Mesendoderm (in vitro differentiated cells): ENCODE data around the gene BARX2.

ENCODE experiments used
- DNase-seq: peaks from one replicate; pipeline ENCODE4 v3.0.0; 2013
- H2AK5ac ChIP-seq: 2 replicates; pipeline ENCODE4 v1.6.1; 2013; ENCODE audit warnings: low read length, inconsistent platforms
- H2BK120ac ChIP-seq: 2 replicates; pipeline ENCODE4 v1.6.1; 2013; ENCODE audit warnings: low read depth, mild to moderate bottlenecking, low read length, moderate library complexity, mixed read lengths
- H2BK15ac ChIP-seq: replicated peaks from 2 replicates; pipeline ENCODE4 v1.6.1; 2013; ENCODE audit warnings: low read depth, mild to moderate bottlenecking, moderate library complexity
- H2BK5ac ChIP-seq: 2 replicates; pipeline ENCODE4 v1.6.1; 2013; ENCODE audit warnings: low read length, inconsistent platforms
- H3K18ac ChIP-seq: 2 replicates; pipeline ENCODE4 v1.6.1; 2013; ENCODE audit warnings: mild to moderate bottlenecking, low read length, mixed read lengths
- H3K23ac ChIP-seq: one replicate; pipeline ENCODE4 v1.6.1; 2013; ENCODE audit warnings: low read length
- H3K27ac ChIP-seq: 2 replicates; pipeline ENCODE4 v1.5.1; 2013; ENCODE audit warnings: low read depth, mild to moderate bottlenecking, inconsistent platforms, low read length, moderate library complexity
- H3K27me3 ChIP-seq: 2 replicates; pipeline ENCODE4 v1.6.1; 2013; ENCODE audit warnings: low read length, control low read depth, mild to moderate bottlenecking, inconsistent platforms; ENCODE audit not compliant: insufficient read depth, poor library complexity
- H3K36me3 ChIP-seq: 2 replicates; pipeline ENCODE4 v1.6.1; 2013; ENCODE audit warnings: low read length, inconsistent platforms; ENCODE audit not compliant: control insufficient read depth, insufficient read depth
- H3K4ac ChIP-seq: one replicate; pipeline ENCODE4 v1.6.1; 2013; ENCODE audit warnings: low read depth, mild to moderate bottlenecking, low read length, moderate library complexity
- H3K4me1 ChIP-seq: 2 replicates; pipeline ENCODE4 v1.6.1; 2013; ENCODE audit warnings: low read depth, low read length, inconsistent platforms; ENCODE audit not compliant: control insufficient read depth
- H3K4me2 ChIP-seq: 2 replicates; pipeline ENCODE4 v1.6.1; 2013; ENCODE audit warnings: low read length
- H3K4me3 ChIP-seq: 2 replicates; pipeline ENCODE4 v1.5.1; 2013; ENCODE audit warnings: mild to moderate bottlenecking, low read length
- H3K56ac ChIP-seq: one replicate; pipeline ENCODE4 v1.6.1; 2013; ENCODE audit warnings: low read length
- H3K79me1 ChIP-seq: 2 replicates; pipeline ENCODE4 v1.6.1; 2013; ENCODE audit warnings: low read length, inconsistent platforms
- H3K79me2 ChIP-seq: 2 replicates; pipeline ENCODE4 v1.6.1; 2013; ENCODE audit warnings: mild to moderate bottlenecking, low read length; ENCODE audit not compliant: control insufficient read depth, insufficient read depth
- H3K9ac ChIP-seq: 2 replicates; pipeline ENCODE4 v1.6.1; 2013; ENCODE audit warnings: low read length, inconsistent platforms
- H4K5ac ChIP-seq: one replicate; pipeline ENCODE4 v1.6.1; 2013; ENCODE audit warnings: low read length
- H4K8ac ChIP-seq: one replicate; pipeline ENCODE4 v1.6.1; 2013; ENCODE audit warnings: low read depth, mild to moderate bottlenecking, control low read depth, low read length, moderate library complexity
- WGBS: extraction: QIAGEN DNeasy Blood & Tissue Kit; methylation state at CpG from one replicate; pipeline ENCODE4 v1.1.7; 2013; ENCODE audit warnings: low lambda C conversion rate, missing lambda C conversion rate; ENCODE audit not compliant: insufficient coverage; ENCODE audit errors: extremely low coverage; 5-methylcytosine and 5-hydroxymethylcytosine counted together

The BARX2 gene

GRCh38 chr11:129388824-129389223, 13.2 kb downstream of the BARX2 start:
- H3K9ac ChIP-seq: no peak overlapping the region
- H2AK5ac ChIP-seq: no peak overlapping the region
- no peaks in the 10 kb centered on the region for H3K79me1 ChIP-seq
- no peak overlapping the region for H3K56ac ChIP-seq
- no CpG with 5 or more reads among the region's 2 CpGs for WGBS
- no peak overlapping the region for H2BK120ac ChIP-seq
- no peak overlapping the region for H3K23ac ChIP-seq
- H3K36me3 ChIP-seq: no peaks in the 10 kb centered on the region
- H3K27me3 ChIP-seq: no peaks in the 10 kb centered on the region
- H3K79me2 ChIP-seq: no peaks in the 10 kb centered on the region
- H3K18ac ChIP-seq: no peak overlapping the region
- H3K4me3 ChIP-seq: no peak overlapping the region
- H2BK5ac ChIP-seq: no peak overlapping the region
- no peak overlapping the region for H3K4me2 ChIP-seq
- H3K4me1 ChIP-seq: no peaks in the 10 kb centered on the region
- no peak overlapping the region for H2BK15ac ChIP-seq
- no peak overlapping the region for H3K4ac ChIP-seq
- no peak overlapping the region for H4K8ac ChIP-seq
- no peak overlapping the region for H3K27ac ChIP-seq
- no peak overlapping the region for H4K5ac ChIP-seq
- DNase-seq: no peak

GRCh38 chr11:129390303-129390821, 14.7 kb downstream of the BARX2 start:
- no peak for DNase-seq
- no peak overlapping the region for H2BK5ac ChIP-seq
- H2BK15ac ChIP-seq: no peak overlapping the region
- H4K8ac ChIP-seq: no peak overlapping the region
- H3K27ac ChIP-seq: no peak overlapping the region
- no peak overlapping the region for H2BK120ac ChIP-seq
- H3K79me1 ChIP-seq: no peaks in the 10 kb centered on the region
- H3K79me2 ChIP-seq: no peaks in the 10 kb centered on the region
- no peak overlapping the region for H3K56ac ChIP-seq
- no peaks in the 10 kb centered on the region for H3K4me1 ChIP-seq
- no peak overlapping the region for H3K4me2 ChIP-seq
- no peak overlapping the region for H3K4ac ChIP-seq
- no peak overlapping the region for H4K5ac ChIP-seq
- no peak overlapping the region for H3K9ac ChIP-seq
- WGBS: no CpG with 5 or more reads among the region's 4 CpGs
- H3K23ac ChIP-seq: no peak overlapping the region
- H3K18ac ChIP-seq: no peak overlapping the region
- H3K36me3 ChIP-seq: no peaks in the 10 kb centered on the region
- H3K27me3 ChIP-seq: no peaks in the 10 kb centered on the region
- no peak overlapping the region for H3K4me3 ChIP-seq
- H2AK5ac ChIP-seq: no peak overlapping the region

- Histone ChIP-seq H3K56ac (no peak overlapping the region), H3K4me3 (no peak overlapping the region), H3K23ac (no peak overlapping the region), H4K5ac (no peak overlapping the region), H3K18ac (no peak overlapping the region), H4K8ac (no peak overlapping the region), H2BK120ac (no peak overlapping the region), H3K4me1 (no peaks in the 10 kb centered on the region), H3K4ac (no peak overlapping the region), H2BK15ac (no peak overlapping the region), H2BK5ac (no peak overlapping the region), H3K36me3 (no peaks in the 10 kb centered on the region), H3K79me1 (no peaks in the 10 kb centered on the region), H3K27me3 (no peaks in the 10 kb centered on the region), H3K9ac (no peak overlapping the region), H3K4me2 (no peak overlapping the region), H3K27ac (no peak overlapping the region), H3K79me2 (no peaks in the 10 kb centered on the region), H2AK5ac (no peak overlapping the region)
- DNase-seq: no peak
- WGBS: no CpG with 5 or more reads among the region's 5 CpGs
Measured at GRCh38 chr11:129391360-129391759, 15.7 kb downstream of the BARX2 start.

- no peak overlapping the region for H3K9ac ChIP-seq
- H2AK5ac ChIP-seq: no peak overlapping the region
- no peak overlapping the region for H3K23ac ChIP-seq
- no peaks in the 10 kb centered on the region for H3K36me3 ChIP-seq
- H3K4me2 ChIP-seq: no peak overlapping the region
- no peak overlapping the region for H3K18ac ChIP-seq
- no peak overlapping the region for H2BK5ac ChIP-seq
- H4K5ac ChIP-seq: no peak overlapping the region
- H3K27me3 ChIP-seq: no peaks in the 10 kb centered on the region
- H3K79me1 ChIP-seq: no peaks in the 10 kb centered on the region
- H3K4ac ChIP-seq: no peak overlapping the region
- no peak overlapping the region for H2BK15ac ChIP-seq
- no peak for DNase-seq
- no peaks in the 10 kb centered on the region for H3K4me1 ChIP-seq
- no peak overlapping the region for H3K27ac ChIP-seq
- no peak overlapping the region for H4K8ac ChIP-seq
- no peak overlapping the region for H3K4me3 ChIP-seq
- no peak overlapping the region for H3K56ac ChIP-seq
- no peak overlapping the region for H2BK120ac ChIP-seq
- no CpG with 5 or more reads among the region's 6 CpGs for WGBS
- no peaks in the 10 kb centered on the region for H3K79me2 ChIP-seq
Measured at GRCh38 chr11:129391821-129392220, 16.2 kb downstream of the BARX2 start.

GRCh38 chr11:129392995-129393394, 17.3 kb downstream of the BARX2 start:
- Histone ChIP-seq H3K56ac (no peak overlapping the region), H3K36me3 (no peaks in the 10 kb centered on the region), H3K27ac (no peak overlapping the region), H3K4ac (no peak overlapping the region), H3K4me1 (no peaks in the 10 kb centered on the region), H2AK5ac (no peak overlapping the region), H4K8ac (no peak overlapping the region), H3K9ac (no peak overlapping the region), H3K4me3 (no peak overlapping the region), H2BK120ac (no peak overlapping the region), H3K27me3 (no peaks in the 10 kb centered on the region), H3K4me2 (no peak overlapping the region), H2BK5ac (no peak overlapping the region), H3K18ac (no peak overlapping the region), H2BK15ac (no peak overlapping the region), H3K23ac (no peak overlapping the region), H3K79me2 (no peaks in the 10 kb centered on the region), H3K79me1 (no peaks in the 10 kb centered on the region), H4K5ac (no peak overlapping the region)
- WGBS: no CpG with 5 or more reads among the region's 1 CpG
- no peak for DNase-seq

GRCh38 chr11:129394709-129395108, 19.1 kb downstream of the BARX2 start:
- Histone ChIP-seq H4K5ac (no peak overlapping the region), H3K36me3 (no peaks in the 10 kb centered on the region), H4K8ac (no peak overlapping the region), H2BK15ac (no peak overlapping the region), H3K4me1 (no peaks in the 10 kb centered on the region), H3K18ac (no peak overlapping the region), H3K23ac (no peak overlapping the region), H3K4me2 (no peak overlapping the region), H3K9ac (no peak overlapping the region), H3K27ac (no peak overlapping the region), H2BK5ac (no peak overlapping the region), H3K4ac (no peak overlapping the region), H2AK5ac (no peak overlapping the region), H3K79me2 (no peaks in the 10 kb centered on the region), H2BK120ac (no peak overlapping the region), H3K56ac (no peak overlapping the region), H3K79me1 (no peaks in the 10 kb centered on the region), H3K27me3 (no peaks in the 10 kb centered on the region), H3K4me3 (no peak overlapping the region)
- DNase-seq: no peak
- no CpG with 5 or more reads among the region's 3 CpGs for WGBS
